Trophoblast cell (in vitro differentiated cells and primary cell): ENCODE results near the gene TBC1D5.
"Not testable (repeated sequence)": the region's sequence is repeated elsewhere in the genome, so short reads cannot be mapped to it uniquely, and the experiment has no call there.

Experiments used
- DNase-seq, 2 donors: peaks; one replicate each; pipeline ENCODE4 v3.0.0-alpha.2; 2016
- H2AFZ ChIP-seq: 2 replicates; pipeline ENCODE4 v1.6.1; 2013; ENCODE audit warnings: low read length, moderate library complexity, mild to moderate bottlenecking; ENCODE audit not compliant: insufficient read depth, poor library complexity
- H2AK5ac ChIP-seq: 2 replicates; pipeline ENCODE4 v1.6.1; 2013; ENCODE audit warnings: mild to moderate bottlenecking, low read length
- H2BK120ac ChIP-seq: 2 replicates; pipeline ENCODE4 v1.6.1; 2013; ENCODE audit warnings: low read length, mild to moderate bottlenecking, moderate library complexity; ENCODE audit not compliant: insufficient read depth, poor library complexity
- H2BK12ac ChIP-seq: 2 replicates; pipeline ENCODE4 v1.6.1; 2013; ENCODE audit warnings: mild to moderate bottlenecking, low read length, moderate library complexity
- H2BK5ac ChIP-seq: 2 replicates; pipeline ENCODE4 v1.6.1; 2013; ENCODE audit warnings: low read length, low read depth, moderate library complexity, mild to moderate bottlenecking; ENCODE audit not compliant: poor library complexity
- H3K14ac ChIP-seq: 2 replicates; pipeline ENCODE4 v1.6.1; 2013; ENCODE audit warnings: mild to moderate bottlenecking, low read length
- H3K18ac ChIP-seq: 2 replicates; pipeline ENCODE4 v1.6.1; 2013; ENCODE audit warnings: mild to moderate bottlenecking, low read length
- H3K23ac ChIP-seq: 2 replicates; pipeline ENCODE4 v1.6.1; 2013; ENCODE audit warnings: low read length
- H3K27ac ChIP-seq: 2 replicates; pipeline ENCODE4 v1.5.1; 2013; ENCODE audit warnings: low read depth, mild to moderate bottlenecking, inconsistent platforms, low read length, moderate library complexity
- H3K27me3 ChIP-seq: 2 replicates; pipeline ENCODE4 v1.6.1; 2013; ENCODE audit warnings: inconsistent platforms, mild to moderate bottlenecking, low read length, moderate library complexity; ENCODE audit not compliant: insufficient read depth
- H3K36me3 ChIP-seq, 2 experiments: 1 replicate in 1 of 2; 2 replicates in 1 of 2; pipeline ENCODE4 v1.6.1; 2013; ENCODE audit warnings: low read length in 2 of 2, mild to moderate bottlenecking in 2 of 2, moderate library complexity in 1 of 2; ENCODE audit not compliant: insufficient read depth in 2 of 2, control insufficient read depth in 1 of 2
- H3K4ac ChIP-seq: 2 replicates; pipeline ENCODE4 v1.6.1; 2013; ENCODE audit warnings: low read depth, mild to moderate bottlenecking, low read length, moderate library complexity
- H3K4me1 ChIP-seq, 2 experiments: 1 replicate in 1 of 2; 2 replicates in 1 of 2; pipeline ENCODE4 v1.6.1; 2013; ENCODE audit warnings: low read length in 2 of 2, mild to moderate bottlenecking in 2 of 2, moderate library complexity in 1 of 2; ENCODE audit not compliant: insufficient read depth in 2 of 2, control insufficient read depth in 1 of 2
- H3K4me2 ChIP-seq: 2 replicates; pipeline ENCODE4 v1.6.1; 2013; ENCODE audit warnings: inconsistent platforms, mild to moderate bottlenecking, low read length, moderate library complexity
- H3K4me3 ChIP-seq: 2 replicates; pipeline ENCODE4 v1.5.1; 2013; ENCODE audit warnings: mild to moderate bottlenecking, low read depth, low read length, inconsistent platforms
- H3K79me1 ChIP-seq: one replicate; pipeline ENCODE4 v1.6.1; 2013; ENCODE audit warnings: low read length
- H3K79me2 ChIP-seq: 2 replicates; pipeline ENCODE4 v1.6.1; 2013; ENCODE audit warnings: low read length, mild to moderate bottlenecking; ENCODE audit not compliant: control insufficient read depth, insufficient read depth, poor library complexity
- H3K9ac ChIP-seq: 2 replicates; pipeline ENCODE4 v1.6.1; 2013; ENCODE audit warnings: mild to moderate bottlenecking, low read length
- H3K9me3 ChIP-seq: 2 replicates; pipeline ENCODE4 v1.6.1; 2013; ENCODE audit warnings: low read depth, mild to moderate bottlenecking, control low read depth, inconsistent platforms, low read length; ENCODE audit not compliant: insufficient read depth
- H4K12ac ChIP-seq: 2 replicates; pipeline ENCODE4 v1.6.1; 2013; ENCODE audit warnings: low read depth, mild to moderate bottlenecking, low read length, moderate library complexity
- H4K8ac ChIP-seq: 2 replicates; pipeline ENCODE4 v1.6.1; 2013; ENCODE audit warnings: low read depth, mild to moderate bottlenecking, low read length, moderate library complexity
- H4K91ac ChIP-seq: one replicate; pipeline ENCODE4 v1.6.1; 2013; ENCODE audit warnings: low read depth, mild to moderate bottlenecking, low read length, moderate library complexity
- WGBS: extraction: QIAGEN DNeasy Blood & Tissue Kit; methylation state at CpG from one replicate; pipeline ENCODE4 v1.1.7; 2013; ENCODE audit warnings: missing lambda C conversion rate; ENCODE audit not compliant: insufficient read length, insufficient coverage; ENCODE audit errors: extremely low coverage; 5-methylcytosine and 5-hydroxymethylcytosine counted together

The TBC1D5 gene

GRCh38 chr3:17354341-17354740 lies 388.1 kb downstream of the TBC1D5 start:
- no CpG with 5 or more reads among the region's 3 CpGs for WGBS
- no peak overlapping the region for H4K12ac ChIP-seq
- H3K14ac ChIP-seq, result no peak overlapping the region
- H3K4me1 ChIP-seq, result no peaks in the 10 kb centered on the region
- H3K4me2 ChIP-seq, result no peak overlapping the region
- no peak overlapping the region for H2BK12ac ChIP-seq
- no peak overlapping the region for H3K27ac ChIP-seq
- no peak overlapping the region for H4K8ac ChIP-seq
- no peaks in the 10 kb centered on the region for H3K79me1 ChIP-seq
- H2BK120ac ChIP-seq, result no peak overlapping the region
- no peak for DNase-seq
- H3K9me3 ChIP-seq, result no peaks in the 10 kb centered on the region
- no peaks in the 10 kb centered on the region for H3K79me2 ChIP-seq
- no peaks in the 10 kb centered on the region for H3K27me3 ChIP-seq
- no peak overlapping the region for H4K91ac ChIP-seq
- no peak overlapping the region for H3K4me3 ChIP-seq
- H3K9ac ChIP-seq, result no peak overlapping the region
- H3K36me3 ChIP-seq, result no peaks in the 10 kb centered on the region
- no peak overlapping the region for H2BK5ac ChIP-seq
- H2AFZ ChIP-seq, result no peak overlapping the region
- no peak overlapping the region for H3K4ac ChIP-seq
- H3K18ac ChIP-seq, result no peak overlapping the region
- H2AK5ac ChIP-seq, result no peak overlapping the region
- no peak overlapping the region for H3K23ac ChIP-seq

- H3K27ac ChIP-seq, result no peak overlapping the region
- no peaks in the 10 kb centered on the region for H3K27me3 ChIP-seq
- no peak overlapping the region for H2BK5ac ChIP-seq
- H3K4me2 ChIP-seq, result no peak overlapping the region
- H3K4me3 ChIP-seq, result no peak overlapping the region
- no peak overlapping the region for H2AFZ ChIP-seq
- WGBS, result no CpG with 5 or more reads among the region's 3 CpGs
- no peak for DNase-seq
- no peak overlapping the region for H3K18ac ChIP-seq
- no peak overlapping the region for H3K4ac ChIP-seq
- H4K12ac ChIP-seq, result no peak overlapping the region
- no peaks in the 10 kb centered on the region for H3K79me1 ChIP-seq
- no peak overlapping the region for H4K8ac ChIP-seq
- H2AK5ac ChIP-seq, result no peak overlapping the region
- no peaks in the 10 kb centered on the region for H3K36me3 ChIP-seq
- H3K4me1 ChIP-seq, result no peaks in the 10 kb centered on the region
- no peak overlapping the region for H2BK120ac ChIP-seq
- no peak overlapping the region for H3K9ac ChIP-seq
- H3K23ac ChIP-seq, result no peak overlapping the region
- H2BK12ac ChIP-seq, result no peak overlapping the region
- H3K9me3 ChIP-seq, result no peaks in the 10 kb centered on the region
- no peak overlapping the region for H4K91ac ChIP-seq
- no peaks in the 10 kb centered on the region for H3K79me2 ChIP-seq
- H3K14ac ChIP-seq, result no peak overlapping the region
Measured at GRCh38 chr3:17352620-17353019, 389.8 kb downstream of the TBC1D5 start.

- H3K9ac ChIP-seq, H3K4ac ChIP-seq, H2AK5ac ChIP-seq, H3K4me1 ChIP-seq, H2BK120ac ChIP-seq, H4K8ac ChIP-seq, H3K27ac ChIP-seq, H3K14ac ChIP-seq, H3K9me3 ChIP-seq, H3K79me1 ChIP-seq, H2BK5ac ChIP-seq, H3K79me2 ChIP-seq, H3K4me2 ChIP-seq, H4K91ac ChIP-seq, H3K23ac ChIP-seq, H3K4me3 ChIP-seq, DNase-seq, H3K27me3 ChIP-seq, H4K12ac ChIP-seq, H2AFZ ChIP-seq, H3K18ac ChIP-seq, H3K36me3 ChIP-seq, H2BK12ac ChIP-seq: not testable (repeated sequence)
- no CpG with 5 or more reads among the region's 4 CpGs for WGBS
Measured at GRCh38 chr3:17351193-17351592, 391.2 kb downstream of the TBC1D5 start.

GRCh38 chr3:17349093-17349492 lies 393.3 kb downstream of the TBC1D5 start:
- Histone ChIP-seq H3K9me3 (no peaks in the 10 kb centered on the region), H3K4me3 (no peak overlapping the region), H3K4ac (no peak overlapping the region), H3K14ac (no peak overlapping the region), H3K79me1 (no peaks in the 10 kb centered on the region), H3K27ac (no peak overlapping the region), H2BK5ac (no peak overlapping the region), H3K79me2 (no peaks in the 10 kb centered on the region), H3K4me1 (no peaks in the 10 kb centered on the region), H3K9ac (no peak overlapping the region), H3K18ac (no peak overlapping the region), H2AFZ (no peak overlapping the region), H3K36me3 (no peaks in the 10 kb centered on the region), H4K8ac (no peak overlapping the region), H2AK5ac (no peak overlapping the region), H2BK12ac (no peak overlapping the region), H2BK120ac (no peak overlapping the region), H3K4me2 (no peak overlapping the region), H4K12ac (no peak overlapping the region), H3K23ac (no peak overlapping the region), H4K91ac (no peak overlapping the region), H3K27me3 (no peaks in the 10 kb centered on the region)
- DNase-seq, result no peak
- WGBS, result no CpG with 5 or more reads among the region's 1 CpG
